Right lobe of liver (tissue), 4 donors: Measurements from ENCODE around the gene MBNL2.

ENCODE experiments used
- POLR2A ChIP-seq: fragments of 450-650 bp; IDR thresholded peaks from one replicate; pipeline ENCODE4 v1.6.1; 2017; ENCODE audit warnings: antibody characterized with exemption, mild to moderate bottlenecking
- TF ChIP-seq, protein P1 (sequence below), 4 donors: fragments of 200-600 bp in 3 of 4; fragments of 450-650 bp in 1 of 4; IDR thresholded peaks; one replicate each; pipeline versions ENCODE4 v1.5.1 to v1.8.0; 2016 to 2022; ENCODE audit warnings: antibody characterized with exemption in 4 of 4, mild to moderate bottlenecking in 2 of 4
- donor health status: DM: no; HTN: no; CAD: no.
- donor health status: DM: no; HTN: no; CAD: no.
- donor health status: DM: no; HTN: yes; CAD: no.

DNA sequence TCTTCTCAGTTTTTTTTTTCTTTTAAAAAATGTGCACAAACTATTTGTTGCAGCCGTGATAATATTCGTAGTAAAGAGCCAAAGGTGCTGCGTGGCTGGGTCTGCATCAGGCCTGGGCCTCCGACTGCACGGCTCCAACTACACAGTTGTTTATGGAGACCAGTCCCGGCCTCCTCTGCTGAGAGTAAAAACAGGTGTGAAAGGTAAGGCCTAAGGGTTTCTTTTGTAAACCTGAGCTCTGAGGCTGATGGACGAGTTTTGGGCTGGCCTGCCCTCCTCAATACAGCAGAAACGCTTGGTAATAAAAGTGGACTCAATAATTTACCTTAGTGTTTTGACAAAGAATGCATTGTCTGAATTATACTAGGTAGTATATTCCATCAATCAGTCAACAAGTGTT lies 3.9 kb downstream of the MBNL2 start:
- TF ChIP-seq, protein P1, sequence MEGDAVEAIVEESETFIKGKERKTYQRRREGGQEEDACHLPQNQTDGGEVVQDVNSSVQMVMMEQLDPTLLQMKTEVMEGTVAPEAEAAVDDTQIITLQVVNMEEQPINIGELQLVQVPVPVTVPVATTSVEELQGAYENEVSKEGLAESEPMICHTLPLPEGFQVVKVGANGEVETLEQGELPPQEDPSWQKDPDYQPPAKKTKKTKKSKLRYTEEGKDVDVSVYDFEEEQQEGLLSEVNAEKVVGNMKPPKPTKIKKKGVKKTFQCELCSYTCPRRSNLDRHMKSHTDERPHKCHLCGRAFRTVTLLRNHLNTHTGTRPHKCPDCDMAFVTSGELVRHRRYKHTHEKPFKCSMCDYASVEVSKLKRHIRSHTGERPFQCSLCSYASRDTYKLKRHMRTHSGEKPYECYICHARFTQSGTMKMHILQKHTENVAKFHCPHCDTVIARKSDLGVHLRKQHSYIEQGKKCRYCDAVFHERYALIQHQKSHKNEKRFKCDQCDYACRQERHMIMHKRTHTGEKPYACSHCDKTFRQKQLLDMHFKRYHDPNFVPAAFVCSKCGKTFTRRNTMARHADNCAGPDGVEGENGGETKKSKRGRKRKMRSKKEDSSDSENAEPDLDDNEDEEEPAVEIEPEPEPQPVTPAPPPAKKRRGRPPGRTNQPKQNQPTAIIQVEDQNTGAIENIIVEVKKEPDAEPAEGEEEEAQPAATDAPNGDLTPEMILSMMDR (IDR thresholded peaks at IDR 0.05), result no peak
- no peak for TF ChIP-seq POLR2A
